ENCODE measurements around the gene ZSCAN22. TPM values are rescaled to one million over a fixed set of nuclear protein-coding genes. Genes with fewer than 3 reads are reported as not detected.

The ZSCAN22 gene
- total and polyA plus RNA-seq, 2 donors (not counting 1 experiment from before 2014, with no cell fraction given): 2.8 to 7.1 TPM

DNA sequence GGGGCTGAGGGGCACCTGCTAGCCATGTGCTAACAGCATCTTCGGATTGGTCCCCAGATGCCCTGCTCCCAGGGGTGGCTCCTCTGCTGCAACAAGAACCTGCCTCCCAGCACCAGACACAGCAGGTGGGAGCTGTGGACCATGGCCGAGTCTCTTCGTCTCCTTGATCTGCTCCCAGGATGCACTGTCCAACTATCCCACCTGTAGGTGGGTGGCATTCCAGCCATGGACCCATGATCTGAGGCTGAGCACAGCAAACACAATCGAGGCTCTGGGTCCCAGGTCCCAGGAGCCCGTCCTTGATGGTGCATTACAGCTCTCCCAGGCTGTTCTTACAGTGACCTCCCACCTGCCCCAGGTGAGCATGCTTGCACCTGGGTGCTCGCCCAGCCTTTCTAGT, 52.5 kb downstream of the ZSCAN22 start:
- H3K4me2 ChIP-seq (replicated peaks; ENCODE audit: low read depth, low read length, poor library complexity, severe bottlenecking): peak overlapping the region; percentile 83
- intact Hi-C loops (cut with micrococcal nuclease): no loop called here
- H3K27me3 ChIP-seq (replicated peaks in 1 of 4; ENCODE audit: control extremely low read depth in 1 of 4, control insufficient read depth in 3 of 4, insufficient read depth in 4 of 4, low read length in 3 of 4): no peaks in the 10 kb centered on the region
- peaks cover 26% of the 10 kb centered on the region for H3K4me1 Mint-ChIP-seq
- no peaks in the 10 kb centered on the region for H3K9me3 ChIP-seq (ENCODE audit: control extremely low read depth in 1 of 3, control insufficient read depth in 2 of 3, insufficient read depth in 1 of 3, low read length in 2 of 3)
- POLR2A ChIA-PET: interaction anchor here (0.6 to 4.0 kb wide), 2 partner anchors 16 to 529 kb away, joined by 3 to 35 read pairs; partner anchors contain the start of gene ZNF497
- peaks cover 22% of the 10 kb centered on the region for H3K79me2 ChIP-seq (ENCODE audit: control insufficient read depth, insufficient read depth, low read length)
- H3K9me3 Mint-ChIP-seq (ENCODE audit: insufficient read depth): no peaks in the 10 kb centered on the region
- no peak for TF ChIP-seq EZH2 (IDR thresholded peaks at IDR 0.05; ENCODE audit: borderline replicate concordance, insufficient read depth, low read depth, low read length, poor library complexity, severe bottlenecking)
- TF ChIP-seq, protein P1, sequence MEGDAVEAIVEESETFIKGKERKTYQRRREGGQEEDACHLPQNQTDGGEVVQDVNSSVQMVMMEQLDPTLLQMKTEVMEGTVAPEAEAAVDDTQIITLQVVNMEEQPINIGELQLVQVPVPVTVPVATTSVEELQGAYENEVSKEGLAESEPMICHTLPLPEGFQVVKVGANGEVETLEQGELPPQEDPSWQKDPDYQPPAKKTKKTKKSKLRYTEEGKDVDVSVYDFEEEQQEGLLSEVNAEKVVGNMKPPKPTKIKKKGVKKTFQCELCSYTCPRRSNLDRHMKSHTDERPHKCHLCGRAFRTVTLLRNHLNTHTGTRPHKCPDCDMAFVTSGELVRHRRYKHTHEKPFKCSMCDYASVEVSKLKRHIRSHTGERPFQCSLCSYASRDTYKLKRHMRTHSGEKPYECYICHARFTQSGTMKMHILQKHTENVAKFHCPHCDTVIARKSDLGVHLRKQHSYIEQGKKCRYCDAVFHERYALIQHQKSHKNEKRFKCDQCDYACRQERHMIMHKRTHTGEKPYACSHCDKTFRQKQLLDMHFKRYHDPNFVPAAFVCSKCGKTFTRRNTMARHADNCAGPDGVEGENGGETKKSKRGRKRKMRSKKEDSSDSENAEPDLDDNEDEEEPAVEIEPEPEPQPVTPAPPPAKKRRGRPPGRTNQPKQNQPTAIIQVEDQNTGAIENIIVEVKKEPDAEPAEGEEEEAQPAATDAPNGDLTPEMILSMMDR (IDR thresholded peaks at IDR 0.05): no peak
- 90% methylated on average over 6 of the region's 6 CpGs for WGBS (ENCODE audit: insufficient coverage)
- peaks cover 0 to 2% of the 10 kb centered on the region in 2 experiments for H3K36me3 ChIP-seq (replicated peaks in 1 of 2; ENCODE audit: control extremely low read depth in 1 of 2, control insufficient read depth in 1 of 2, extremely low read depth in 1 of 2, insufficient read depth in 2 of 2, low read length in 1 of 2)
- no peak overlapping the region for H2AFZ ChIP-seq (ENCODE audit: insufficient read depth, low read depth, low read length, poor library complexity, severe bottlenecking)
- no peaks in the 10 kb centered on the region for H4K20me1 ChIP-seq (ENCODE audit: control insufficient read depth, insufficient read depth, low read length, poor library complexity, severe bottlenecking)
- H3K27ac ChIP-seq (ENCODE audit: low read length in 2 of 2): no peak overlapping the region
- no peaks in the 10 kb centered on the region for H3K27me3 Mint-ChIP-seq
- no peak overlapping the region for H3K4me3 ChIP-seq (ENCODE audit: control extremely low read depth in 1 of 5, extremely low read depth in 1 of 5, insufficient read depth in 1 of 5, low read depth in 2 of 5, low read length in 4 of 5)
- peaks cover 20 to 28% of the 10 kb centered on the region in 2 donors for H3K4me1 ChIP-seq (ENCODE audit: control insufficient read depth in 2 of 2, insufficient read depth in 2 of 2, low read length in 2 of 2)
- CTCF ChIA-PET: interaction anchor here (0.9 kb wide), 1 partner anchor 16 kb away, joined by 4 read pairs; no protein-coding TSS in a partner anchor
- H3K27ac Mint-ChIP-seq: peak overlapping the region; percentile 95
- DNase-seq (no peak), ATAC-seq (ENCODE audit: low read depth) (no peak)
- H3K9ac ChIP-seq (ENCODE audit: low read length): no peak overlapping the region
- H3K4me3 Mint-ChIP-seq: peak overlapping the region; percentile 92

DNA sequence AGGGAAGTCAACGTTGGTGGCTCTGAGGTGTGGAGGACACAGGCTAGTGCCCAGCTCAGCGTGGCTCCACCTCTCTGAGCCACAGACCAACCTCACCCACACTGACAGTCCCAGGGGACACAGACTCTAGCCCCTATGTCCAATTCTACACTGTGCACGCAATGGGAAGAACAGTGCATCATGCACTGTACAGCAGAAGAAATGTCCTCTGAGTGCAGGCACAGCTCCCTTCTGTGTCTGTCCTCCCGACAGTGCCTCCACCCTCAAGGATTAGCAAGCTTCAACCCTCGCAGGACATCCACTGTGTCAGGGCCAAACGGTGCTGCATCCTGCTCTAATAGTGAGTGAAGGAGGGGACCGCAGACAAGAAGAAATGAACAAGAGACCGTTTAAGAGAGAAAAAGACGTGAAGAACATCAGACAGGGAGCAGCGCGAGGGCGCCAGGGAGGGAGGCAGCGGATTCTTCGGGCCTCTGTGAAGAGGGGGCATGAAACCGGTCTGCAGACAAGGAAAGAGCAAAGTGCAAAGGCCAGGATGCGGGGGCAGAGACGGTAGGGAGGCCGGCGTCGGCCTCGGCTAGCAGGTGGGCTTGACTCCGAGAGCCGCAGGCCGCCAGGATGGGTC, 53.4 kb downstream of the ZSCAN22 start:
- Histone ChIP-seq H3K36me3 (replicated peaks in 1 of 2; ENCODE audit: control extremely low read depth in 1 of 2, control insufficient read depth in 1 of 2, extremely low read depth in 1 of 2, insufficient read depth in 2 of 2, low read length in 1 of 2) (peaks cover 0 to 2% of the 10 kb centered on the region in 2 experiments), H3K4me2 (replicated peaks; ENCODE audit: low read depth, low read length, poor library complexity, severe bottlenecking) (peak overlapping the region; percentile 83), H3K4me3 (ENCODE audit: control extremely low read depth in 1 of 5, extremely low read depth in 1 of 5, insufficient read depth in 1 of 5, low read depth in 2 of 5, low read length in 4 of 5) (peak overlapping the region in 4 of 5 experiments; percentile 49 to 78 (median 72)), H3K27me3 (replicated peaks in 1 of 4; ENCODE audit: control extremely low read depth in 1 of 4, control insufficient read depth in 3 of 4, insufficient read depth in 4 of 4, low read length in 3 of 4) (no peaks in the 10 kb centered on the region), H3K4me1 (ENCODE audit: control insufficient read depth in 2 of 2, insufficient read depth in 2 of 2, low read length in 2 of 2) (peaks cover 20 to 28% of the 10 kb centered on the region in 2 donors), H3K9me3 (ENCODE audit: control extremely low read depth in 1 of 3, control insufficient read depth in 2 of 3, insufficient read depth in 1 of 3, low read length in 2 of 3) (no peaks in the 10 kb centered on the region), H4K20me1 (ENCODE audit: control insufficient read depth, insufficient read depth, low read length, poor library complexity, severe bottlenecking) (no peaks in the 10 kb centered on the region), H2AFZ (ENCODE audit: insufficient read depth, low read depth, low read length, poor library complexity, severe bottlenecking) (peak overlapping the region; percentile 90), H3K79me2 (ENCODE audit: control insufficient read depth, insufficient read depth, low read length) (peaks cover 30% of the 10 kb centered on the region), H3K9ac (ENCODE audit: low read length) (peak overlapping the region; percentile 76), H3K27ac (ENCODE audit: low read length in 2 of 2) (peak overlapping the region; percentile 89)
- ChIA-PET CTCF (interaction anchor here (0.9 kb wide), 1 partner anchor 17 kb away, joined by 4 read pairs; no protein-coding TSS in a partner anchor), POLR2A (interaction anchor here (0.6 to 4.0 kb wide), 4 partner anchors 17 to 630 kb away, joined by 3 to 35 read pairs (median 4); partner anchors contain the start of gene ZNF497)
- H3K27ac Mint-ChIP-seq: peak overlapping the region; percentile 95
- intact Hi-C loops (cut with micrococcal nuclease): loop anchor here (1.0 to 2.0 kb wide), 2 partner anchors 71 to 139 kb away; partner anchors contain the start of genes ZBTB45 and ZNF324B
- H3K9me3 Mint-ChIP-seq (ENCODE audit: insufficient read depth): no peaks in the 10 kb centered on the region
- TF ChIP-seq, protein P1 (IDR thresholded peaks at IDR 0.05): no peak
- no peak for TF ChIP-seq EZH2 (IDR thresholded peaks at IDR 0.05; ENCODE audit: borderline replicate concordance, insufficient read depth, low read depth, low read length, poor library complexity, severe bottlenecking)
- ATAC-seq (ENCODE audit: low read depth): no peak
- no peaks in the 10 kb centered on the region for H3K27me3 Mint-ChIP-seq
- 3% methylated on average over 22 of the region's 24 CpGs for WGBS (ENCODE audit: insufficient coverage)
- DNase-seq: no peak
- H3K4me1 Mint-ChIP-seq: peaks cover 26% of the 10 kb centered on the region
- peak overlapping the region; percentile 92 for H3K4me3 Mint-ChIP-seq

Data from B cell (primary cell).